PC-3 (cell line): ENCODE data around the gene TOGARAM2.

ENCODE experiments used
- EZH2 ChIP-seq: fragments of 300-600 bp; sonication (generic); IDR thresholded peaks from one replicate; pipeline ENCODE4 v1.6.1; 2017; ENCODE audit warnings: antibody characterized with exemption, mild to moderate bottlenecking, low read length; ENCODE audit not compliant: unreplicated experiment
- TF ChIP-seq, protein P1 (sequence below): fragments of 300-600 bp; sonication (generic); conservative IDR thresholded peaks from 2 replicates; pipeline ENCODE4 v1.5.1; 2017; ENCODE audit warnings: antibody characterized with exemption, low read depth, mild to moderate bottlenecking, low read length

DNA sequence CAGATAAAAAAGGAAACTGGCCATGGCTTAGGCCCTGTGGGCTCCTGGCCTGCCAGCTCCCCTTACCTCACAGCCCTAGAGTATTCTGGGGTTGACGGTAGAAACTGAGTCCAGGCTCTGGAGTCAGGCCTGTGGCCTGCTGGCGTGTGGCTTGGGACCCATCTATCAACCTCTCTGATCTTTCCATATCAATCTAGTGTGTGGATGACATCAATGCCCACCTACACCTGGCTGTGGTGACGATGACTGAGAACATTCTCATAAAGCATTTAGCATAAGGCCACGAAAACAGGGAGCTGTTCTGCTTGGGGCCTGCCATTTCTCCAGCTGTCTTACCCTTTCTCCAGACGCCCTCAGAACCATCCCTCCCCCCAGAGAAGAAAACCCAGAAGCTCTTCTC is 75.4 kb downstream of the TOGARAM2 start:
- TF ChIP-seq, protein P1, sequence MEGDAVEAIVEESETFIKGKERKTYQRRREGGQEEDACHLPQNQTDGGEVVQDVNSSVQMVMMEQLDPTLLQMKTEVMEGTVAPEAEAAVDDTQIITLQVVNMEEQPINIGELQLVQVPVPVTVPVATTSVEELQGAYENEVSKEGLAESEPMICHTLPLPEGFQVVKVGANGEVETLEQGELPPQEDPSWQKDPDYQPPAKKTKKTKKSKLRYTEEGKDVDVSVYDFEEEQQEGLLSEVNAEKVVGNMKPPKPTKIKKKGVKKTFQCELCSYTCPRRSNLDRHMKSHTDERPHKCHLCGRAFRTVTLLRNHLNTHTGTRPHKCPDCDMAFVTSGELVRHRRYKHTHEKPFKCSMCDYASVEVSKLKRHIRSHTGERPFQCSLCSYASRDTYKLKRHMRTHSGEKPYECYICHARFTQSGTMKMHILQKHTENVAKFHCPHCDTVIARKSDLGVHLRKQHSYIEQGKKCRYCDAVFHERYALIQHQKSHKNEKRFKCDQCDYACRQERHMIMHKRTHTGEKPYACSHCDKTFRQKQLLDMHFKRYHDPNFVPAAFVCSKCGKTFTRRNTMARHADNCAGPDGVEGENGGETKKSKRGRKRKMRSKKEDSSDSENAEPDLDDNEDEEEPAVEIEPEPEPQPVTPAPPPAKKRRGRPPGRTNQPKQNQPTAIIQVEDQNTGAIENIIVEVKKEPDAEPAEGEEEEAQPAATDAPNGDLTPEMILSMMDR, result no peak
- no peak for TF ChIP-seq EZH2
